GM13976 (cell line): ENCODE results near the gene ZNF101.

ENCODE experiments used
- DNase-seq: peaks from one replicate; pipeline ENCODE4 v3.0.0; 2012; ENCODE audit warnings: low spot score
- in situ Hi-C: fragments of 300-500 bp; cut with MboI; formaldehyde crosslinking; loops from one replicate; pipeline ENCODE4 v1.12.0; 2022; ENCODE audit warnings: low sequenced_read_pairs, mixed read lengths, inconsistent platforms; ENCODE audit not compliant: unreplicated experiment
- TF ChIP-seq, protein P1 (sequence below): IDR thresholded peaks from 2 replicates; pipeline ENCODE4 v1.5.1; 2012; ENCODE audit warnings: borderline replicate concordance, mild to moderate bottlenecking; ENCODE audit not compliant: insufficient read depth; ENCODE audit errors: extremely low read depth, missing control alignments, control extremely low read depth

ZNF101 gene

DNA sequence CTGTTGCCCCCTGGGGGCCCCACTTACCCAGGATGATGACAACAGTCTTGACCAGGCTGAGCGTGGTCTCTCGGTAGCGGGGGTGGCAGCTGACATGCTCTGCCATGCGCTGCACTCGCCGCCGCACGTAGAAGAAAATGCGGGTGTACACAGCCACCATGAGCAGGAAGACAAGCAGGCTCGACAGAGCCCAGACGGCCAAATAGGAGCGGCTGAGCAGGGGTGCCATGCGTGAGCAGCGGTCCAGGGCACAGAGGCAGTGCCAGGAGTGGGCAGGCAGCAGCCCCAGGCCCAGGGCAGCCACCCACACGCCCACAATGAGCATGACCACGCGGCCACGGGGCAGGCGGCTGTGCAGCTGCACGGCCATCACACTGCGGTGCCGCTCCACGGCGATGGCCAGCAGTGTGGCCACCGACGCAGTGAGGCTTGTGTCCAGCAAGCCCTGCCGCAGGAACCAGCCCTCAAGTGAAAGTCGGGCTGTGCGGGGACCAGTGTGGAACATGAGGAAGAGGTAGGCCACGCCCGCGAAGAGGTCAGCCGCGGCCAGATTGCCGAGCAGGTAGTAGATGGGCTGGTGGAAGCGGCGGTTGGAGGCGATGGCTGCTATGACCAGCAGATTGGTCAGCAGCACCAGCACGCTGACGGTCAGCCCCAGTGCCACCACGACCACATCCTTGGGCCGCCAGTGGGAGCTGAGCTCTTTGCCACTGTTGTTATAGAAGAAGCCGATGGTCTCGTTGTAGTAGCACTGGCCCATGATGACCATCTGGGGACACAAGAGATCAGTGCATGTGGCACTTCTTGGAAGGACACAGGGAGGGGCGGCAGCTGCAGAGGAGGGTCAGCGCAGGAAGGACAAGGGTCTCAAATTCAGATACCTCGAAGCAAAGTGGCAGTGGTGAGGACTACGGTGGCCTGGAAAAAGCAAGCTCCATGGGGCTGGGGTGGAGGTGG is 41.8 kb upstream of the ZNF101 start:
- in situ Hi-C loops, result loop anchor here (25.0 kb wide), 1 partner anchor 264 kb away; no protein-coding TSS in a partner anchor
- no peak for DNase-seq
- TF ChIP-seq, protein P1, sequence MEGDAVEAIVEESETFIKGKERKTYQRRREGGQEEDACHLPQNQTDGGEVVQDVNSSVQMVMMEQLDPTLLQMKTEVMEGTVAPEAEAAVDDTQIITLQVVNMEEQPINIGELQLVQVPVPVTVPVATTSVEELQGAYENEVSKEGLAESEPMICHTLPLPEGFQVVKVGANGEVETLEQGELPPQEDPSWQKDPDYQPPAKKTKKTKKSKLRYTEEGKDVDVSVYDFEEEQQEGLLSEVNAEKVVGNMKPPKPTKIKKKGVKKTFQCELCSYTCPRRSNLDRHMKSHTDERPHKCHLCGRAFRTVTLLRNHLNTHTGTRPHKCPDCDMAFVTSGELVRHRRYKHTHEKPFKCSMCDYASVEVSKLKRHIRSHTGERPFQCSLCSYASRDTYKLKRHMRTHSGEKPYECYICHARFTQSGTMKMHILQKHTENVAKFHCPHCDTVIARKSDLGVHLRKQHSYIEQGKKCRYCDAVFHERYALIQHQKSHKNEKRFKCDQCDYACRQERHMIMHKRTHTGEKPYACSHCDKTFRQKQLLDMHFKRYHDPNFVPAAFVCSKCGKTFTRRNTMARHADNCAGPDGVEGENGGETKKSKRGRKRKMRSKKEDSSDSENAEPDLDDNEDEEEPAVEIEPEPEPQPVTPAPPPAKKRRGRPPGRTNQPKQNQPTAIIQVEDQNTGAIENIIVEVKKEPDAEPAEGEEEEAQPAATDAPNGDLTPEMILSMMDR, result no peak

DNA sequence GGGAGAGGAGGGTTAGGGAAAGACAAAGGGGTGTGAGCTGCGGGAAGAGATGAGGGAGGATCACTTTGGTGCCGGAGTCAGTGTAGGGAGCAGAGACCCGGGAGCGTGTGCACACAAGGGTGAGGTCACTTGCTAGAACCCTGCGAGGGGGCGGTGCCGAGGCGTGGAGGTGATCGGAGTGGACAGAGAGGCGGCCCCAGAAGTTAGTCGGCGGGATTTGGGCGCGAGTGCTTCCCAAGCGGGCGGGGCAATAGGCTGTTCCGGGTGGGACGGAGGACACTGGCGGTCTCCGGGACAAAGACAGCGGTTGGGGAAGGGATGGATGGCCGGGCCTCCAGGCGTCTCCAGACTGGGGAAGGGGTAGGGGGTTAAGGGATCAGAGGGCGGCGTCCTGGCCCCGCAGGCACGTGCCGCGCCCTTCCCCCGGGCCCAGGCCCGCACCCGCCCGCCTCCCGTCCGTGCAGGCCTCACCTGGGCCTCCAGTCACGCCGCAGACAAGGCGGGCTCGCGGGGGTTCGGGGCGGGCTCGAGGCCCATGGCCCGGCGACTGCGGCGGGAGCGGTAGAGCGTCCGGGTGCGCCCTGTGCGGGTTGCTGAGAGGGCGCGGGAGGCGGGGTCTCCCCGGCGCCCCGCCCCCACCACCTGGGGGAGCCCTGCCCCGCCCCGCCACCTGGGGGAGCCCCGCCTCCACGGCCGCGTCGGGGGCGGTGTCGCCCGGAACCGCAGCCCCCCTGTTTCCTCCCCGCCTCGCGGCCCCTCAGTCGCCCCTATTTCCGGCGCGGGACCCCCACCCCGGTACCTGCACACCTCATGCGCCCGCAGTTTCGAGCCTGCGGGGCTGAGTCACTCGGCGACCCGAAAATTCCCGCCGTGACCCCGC is 40.8 kb upstream of the ZNF101 start, which contains the start of gene LPAR2:
TSS of gene LPAR2 (minus strand) at position 600 of the 880 bp plus-strand sequence. CDS start 945 bp downstream, outside the sequence.
- in situ Hi-C loops, result loop anchor here (25.0 kb wide), 1 partner anchor 266 kb away; no protein-coding TSS in a partner anchor
- DNase-seq, result peak; percentile 97
- TF ChIP-seq, protein P1, result no peak

DNA sequence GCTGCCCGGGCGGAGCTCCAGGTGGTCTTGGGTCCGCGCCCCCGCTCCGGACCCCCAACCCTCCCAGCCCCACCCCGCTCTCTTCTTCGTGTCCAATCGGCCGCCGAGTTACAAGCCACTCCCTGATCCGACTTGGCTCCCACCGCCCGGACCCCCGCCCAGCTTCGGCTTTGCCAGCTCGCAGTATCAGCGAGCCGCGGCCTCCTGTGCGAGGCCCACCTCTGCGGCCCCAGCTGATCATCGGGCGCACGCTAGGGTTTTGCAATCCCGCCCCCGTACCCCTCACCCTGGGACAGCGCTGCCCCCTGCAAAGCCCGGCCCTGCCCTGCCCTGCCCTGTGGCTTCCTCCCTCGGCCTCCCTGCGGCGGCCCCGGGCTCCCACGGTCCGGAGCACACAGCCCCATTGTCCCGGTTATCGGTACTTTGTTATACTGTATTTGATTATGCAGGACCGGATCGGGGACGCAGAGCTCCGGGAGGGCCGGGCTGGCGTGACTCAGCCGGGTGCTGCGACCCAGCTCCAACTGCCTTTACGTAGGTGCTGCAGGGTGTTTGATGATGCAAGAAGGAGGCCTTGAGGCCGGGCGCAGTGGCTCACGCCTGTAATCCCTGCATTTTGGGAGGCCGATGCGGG is 40.0 kb upstream of the ZNF101 start:
- in situ Hi-C loops, result loop anchor here (25.0 kb wide), 1 partner anchor 266 kb away; no protein-coding TSS in a partner anchor
- TF ChIP-seq, protein P1, result no peak
- DNase-seq, result peak; percentile 68

DNA sequence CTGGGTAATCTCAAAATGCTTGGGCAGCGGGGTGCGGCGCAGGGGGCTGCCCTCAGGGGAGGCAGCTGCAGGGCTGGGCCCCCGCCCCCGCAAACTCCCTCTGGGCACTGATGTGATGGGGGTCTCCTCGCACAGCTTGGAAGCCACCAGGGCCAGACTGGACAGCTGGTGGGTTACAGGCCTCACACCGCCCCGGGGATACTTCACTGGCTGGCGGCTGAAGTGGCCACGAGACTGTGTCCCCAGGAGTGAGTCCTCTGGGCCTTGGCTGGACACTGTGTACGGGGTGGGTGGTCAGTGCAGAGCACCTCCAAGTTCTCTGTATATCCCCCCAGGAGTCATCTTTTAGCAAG is 38.6 kb upstream of the ZNF101 start:
- in situ Hi-C loops, result loop anchor here (25.0 kb wide), 1 partner anchor 268 kb away; no protein-coding TSS in a partner anchor
- TF ChIP-seq, protein P1, result no peak
- no peak for DNase-seq

DNA sequence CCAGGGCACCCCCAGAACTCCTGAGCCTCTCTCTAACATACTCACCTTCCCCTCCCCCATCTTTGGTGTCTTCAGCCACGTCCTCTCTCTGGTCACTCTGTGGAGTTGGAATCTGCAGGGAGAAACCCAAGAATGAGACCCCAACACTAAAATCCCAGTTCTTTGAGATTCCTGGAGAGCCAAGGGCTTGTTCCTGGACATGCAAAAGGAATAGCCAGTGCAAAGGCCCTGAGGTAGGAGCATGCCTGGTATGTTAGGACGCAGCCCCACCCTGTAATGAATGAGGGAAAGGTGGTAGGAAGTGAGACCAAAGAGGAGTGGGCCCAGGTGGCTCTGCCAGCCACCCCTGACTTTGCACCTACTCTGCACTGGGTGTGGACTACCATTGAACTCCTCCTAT is 38.2 kb upstream of the ZNF101 start:
- in situ Hi-C loops, result loop anchor here (25.0 kb wide), 1 partner anchor 268 kb away; no protein-coding TSS in a partner anchor
- TF ChIP-seq, protein P1, result no peak

More for the DNA sequence above, 38.2 kb upstream of the ZNF101 start:
- no peak for DNase-seq
